MG63 (cell line): ENCODE data around the gene TUBA1C. TPM values are rescaled to one million over a fixed set of nuclear protein-coding genes. Genes with fewer than 3 reads are reported as not detected.

Experiments
- DNase-seq: peaks from one replicate; pipeline ENCODE4 v3.0.0-alpha.2; 2020
- H3K27me3 ChIP-seq: fragments of 250-450 bp; sonication (Bioruptor Pico); 2 replicates; pipeline ENCODE4 v1.5.1; 2020; ENCODE audit warnings: mild to moderate bottlenecking, moderate library complexity
- H3K36me3 ChIP-seq: fragments of 250-450 bp; sonication (Bioruptor Pico); 2 replicates; pipeline ENCODE4 v1.5.1; 2020; ENCODE audit warnings: mild to moderate bottlenecking, moderate library complexity
- H3K4me3 ChIP-seq: fragments of 250-450 bp; sonication (Bioruptor Pico); 2 replicates; pipeline ENCODE4 v1.5.1; 2020; ENCODE audit warnings: mild to moderate bottlenecking, moderate library complexity
- H3K9me3 ChIP-seq: fragments of 250-450 bp; sonication (Bioruptor Pico); 2 replicates; pipeline ENCODE4 v1.5.1; 2020; ENCODE audit warnings: mild to moderate bottlenecking, moderate library complexity
- total RNA-seq: library from RNA; depleted of rRNA; stranded (reverse); fragments of >200 nt; shearing (Covaris generic); gene quantifications from 2 replicates; pipeline ENCODE4 v1.2.3, GENCODE V29; 2014; ENCODE audit warnings: low replicate concordance; rRNA removed

Gene TUBA1C
- 289 and 585 TPM in 2 replicates for total RNA-seq

DNA sequence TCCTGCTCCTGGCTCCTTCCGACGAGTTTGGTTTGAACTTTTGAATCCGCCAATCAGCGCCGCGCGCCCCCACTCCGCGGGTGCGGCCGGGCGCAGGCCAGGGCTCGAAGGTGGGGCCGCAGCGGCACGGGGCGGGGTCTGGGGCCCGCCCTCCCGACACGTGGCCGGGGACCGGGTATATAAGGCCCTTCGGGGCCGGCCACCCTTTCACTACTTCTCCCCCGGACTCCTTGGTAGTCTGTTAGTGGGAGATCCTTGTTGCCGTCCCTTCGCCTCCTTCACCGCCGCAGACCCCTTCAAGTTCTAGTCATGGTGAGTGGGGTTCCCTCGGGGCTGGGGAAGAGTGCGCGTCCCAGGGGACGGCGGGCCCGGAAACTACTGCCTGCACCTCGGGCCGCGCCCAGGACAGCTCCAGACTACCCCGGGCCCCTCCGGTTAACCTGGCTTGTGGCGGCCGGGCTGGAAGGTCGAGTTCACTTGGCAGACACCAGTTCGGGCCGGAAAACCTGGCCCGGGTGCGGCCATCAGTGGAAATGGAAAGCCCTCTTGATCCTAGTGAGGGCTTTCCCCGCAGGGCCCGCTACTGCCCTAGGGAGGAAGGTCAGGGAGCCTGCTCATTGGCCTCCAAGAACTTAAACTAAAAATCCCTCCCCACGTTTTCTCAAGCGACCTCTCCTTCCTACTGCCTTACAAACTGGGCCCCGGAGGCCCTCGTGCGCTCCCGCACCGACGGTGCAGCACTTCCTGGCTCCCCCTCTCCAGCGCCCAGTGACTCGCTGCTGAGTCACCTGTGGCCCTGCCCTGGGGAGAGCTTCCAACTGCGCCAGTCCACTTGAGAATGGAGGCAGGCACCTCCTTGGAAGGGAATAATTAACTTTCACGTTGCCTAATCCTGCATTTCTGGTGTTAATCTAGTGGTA, at the start of gene TUBA1C:
Gene TUBA1C, plus strand, starts transcription at position 210 of the 920 bp plus-strand sequence. Its CDS starts 100 bp downstream, at position 310.
- peak; percentile 96 for DNase-seq
- peak within 1 kb of the TSS; percentile 99 for H3K4me3 ChIP-seq

DNA sequence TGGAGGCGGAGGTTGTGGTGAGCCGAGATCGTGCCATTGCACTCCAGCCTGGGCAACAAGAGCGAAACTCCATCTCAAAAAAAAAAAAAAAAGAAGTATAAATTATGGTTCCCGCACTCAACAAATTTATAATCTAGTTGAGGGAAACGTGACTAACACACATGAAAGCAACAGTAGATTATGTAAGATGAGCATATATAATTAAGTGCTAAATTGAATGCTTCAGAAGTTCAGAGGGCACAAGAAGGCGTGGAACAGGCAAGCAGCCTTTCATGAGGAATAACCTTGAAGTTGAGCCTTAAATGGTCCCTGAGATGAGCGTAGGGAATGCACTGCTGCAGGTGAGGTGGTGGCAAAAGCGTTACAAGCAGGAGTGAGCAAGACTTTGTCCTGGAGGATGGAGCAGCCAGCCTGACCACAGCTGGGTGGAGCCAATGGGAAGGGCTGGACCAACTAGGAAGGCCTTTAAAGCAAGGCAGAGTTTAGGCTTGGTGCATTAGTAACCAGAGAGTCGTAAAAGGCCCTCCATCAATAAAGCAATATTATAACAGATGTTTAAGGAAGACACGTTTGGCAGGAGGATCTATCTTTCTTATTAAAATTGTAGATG, 45.4 kb upstream of the TUBA1C start:
- DNase-seq: no peak

More for the DNA sequence above, at the start of gene TUBA1C:
- Histone ChIP-seq H3K36me3 (peaks cover 50% of the 10 kb centered on the region), H3K9me3 (no peaks in the 10 kb centered on the region), H3K27me3 (no peaks in the 10 kb centered on the region)

DNA sequence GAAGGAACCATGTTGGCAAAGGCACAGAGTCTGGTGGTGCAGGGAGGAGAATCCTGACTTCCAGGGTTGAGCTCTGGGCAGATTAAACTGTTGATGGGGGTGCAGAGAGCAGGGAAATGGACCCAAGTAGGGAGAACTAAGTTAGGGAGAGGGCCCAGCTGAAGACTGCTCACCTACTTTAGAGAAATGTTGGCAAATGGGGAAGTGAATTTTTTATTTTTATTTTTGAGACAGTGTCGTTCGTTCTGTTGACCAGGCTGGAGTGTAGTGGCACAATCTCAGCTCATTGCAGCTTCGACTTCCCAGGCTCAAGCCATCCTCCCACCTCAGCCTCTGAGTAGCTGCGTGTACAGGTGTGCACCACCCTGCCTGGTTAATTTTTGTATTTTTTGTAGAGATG, 43.9 kb upstream of the TUBA1C start:
- DNase-seq: no peak
- no peaks in the 10 kb centered on the region for H3K9me3 ChIP-seq
- H3K27me3 ChIP-seq: no peaks in the 10 kb centered on the region
- no peak overlapping the region for H3K4me3 ChIP-seq
- no peaks in the 10 kb centered on the region for H3K36me3 ChIP-seq

More for the DNA sequence above, 45.4 kb upstream of the TUBA1C start:
- Histone ChIP-seq H3K27me3 (no peaks in the 10 kb centered on the region), H3K36me3 (no peaks in the 10 kb centered on the region), H3K9me3 (no peaks in the 10 kb centered on the region), H3K4me3 (no peak overlapping the region)

DNA sequence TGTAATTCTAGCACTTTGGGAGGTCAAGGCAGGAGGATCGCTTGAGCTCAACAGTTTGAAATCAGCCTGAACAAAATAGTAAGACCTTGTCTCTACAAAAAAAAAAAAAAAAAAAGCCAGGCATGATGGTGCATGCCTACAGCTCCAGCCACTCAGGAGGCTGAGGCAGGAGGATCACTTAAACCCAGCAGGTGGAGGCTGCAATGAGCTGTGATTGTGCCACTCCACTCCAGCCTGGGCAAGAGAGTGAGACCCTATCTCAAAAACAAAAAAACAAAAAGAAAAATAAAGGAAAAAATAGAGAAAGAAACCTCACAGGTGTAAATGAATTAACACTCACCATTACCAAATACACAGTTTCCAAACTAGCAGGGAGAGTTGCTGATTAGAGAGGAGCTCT, 41.8 kb upstream of the TUBA1C start:
- Histone ChIP-seq H3K27me3 (no peaks in the 10 kb centered on the region), H3K4me3 (no peak overlapping the region), H3K9me3 (no peaks in the 10 kb centered on the region), H3K36me3 (no peaks in the 10 kb centered on the region)
- no peak for DNase-seq

DNA sequence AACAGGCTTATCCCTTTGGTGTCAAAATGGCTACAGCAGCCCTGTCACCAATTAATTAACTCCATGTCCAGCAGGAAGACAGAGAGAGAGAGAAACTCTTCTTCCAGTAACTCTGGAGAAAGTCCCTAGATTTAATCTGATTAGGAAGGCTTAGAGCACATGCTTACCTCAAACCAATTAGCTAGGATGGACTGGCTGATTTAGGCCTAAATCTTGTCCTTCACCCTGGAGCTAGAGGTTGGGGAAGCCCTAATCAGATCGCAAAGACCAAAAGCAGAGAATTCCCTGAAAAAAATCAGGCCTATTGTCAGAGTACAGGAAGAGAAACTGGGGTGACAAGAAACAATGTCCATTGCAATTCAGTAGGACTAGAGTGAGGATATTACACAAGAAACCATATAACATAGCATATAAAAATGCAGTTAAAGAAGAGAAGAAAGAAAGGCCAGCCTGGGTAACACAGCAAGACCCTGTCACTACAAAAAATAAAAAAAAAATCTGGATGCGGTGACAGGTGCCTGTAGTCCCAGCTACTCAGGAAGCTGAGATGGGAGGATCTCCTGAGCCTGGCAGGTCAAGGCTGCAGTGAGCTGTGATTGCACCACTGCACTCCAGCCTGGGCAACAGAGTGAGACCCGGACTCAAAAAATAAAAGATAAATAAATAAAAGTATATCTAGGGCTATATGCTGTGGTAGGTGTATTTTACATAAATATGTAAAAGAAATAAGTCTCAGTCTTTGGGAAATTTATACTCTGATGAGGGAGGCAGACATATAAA, 41.1 kb upstream of the TUBA1C start:
- Histone ChIP-seq H3K36me3 (no peaks in the 10 kb centered on the region), H3K27me3 (no peaks in the 10 kb centered on the region), H3K4me3 (no peak overlapping the region), H3K9me3 (no peaks in the 10 kb centered on the region)
- DNase-seq: no peak

DNA sequence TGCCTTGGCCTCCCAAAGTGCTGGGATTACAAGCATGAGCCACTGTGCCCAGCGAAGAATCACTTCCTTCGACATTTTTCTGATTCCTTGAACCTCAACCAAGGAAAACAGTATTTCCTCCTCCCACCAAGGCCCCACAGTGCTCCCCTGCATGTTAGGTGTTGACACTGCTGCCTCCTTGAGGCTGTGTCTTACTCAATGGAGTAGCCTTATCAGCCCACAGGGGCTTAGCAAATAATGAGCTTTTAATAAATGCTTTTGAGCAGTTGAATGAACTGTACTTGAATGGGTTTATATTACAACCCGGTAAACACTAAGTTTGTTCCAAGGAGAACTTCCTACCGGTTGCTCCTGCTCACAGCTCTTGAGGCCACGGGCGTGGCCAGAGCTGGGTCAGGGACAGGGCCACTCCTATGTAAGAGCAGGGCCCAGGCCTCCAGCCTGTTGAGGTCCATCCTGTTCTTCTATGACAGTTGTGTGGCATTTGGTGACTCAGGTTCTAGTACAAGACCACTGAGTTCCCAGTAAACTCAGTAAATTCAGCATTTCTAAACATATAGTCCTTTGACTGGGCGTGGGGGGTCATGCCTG, 39.2 kb upstream of the TUBA1C start:
- no peak overlapping the region for H3K4me3 ChIP-seq
- H3K36me3 ChIP-seq: no peaks in the 10 kb centered on the region
- no peaks in the 10 kb centered on the region for H3K9me3 ChIP-seq
- peak; percentile 8 for DNase-seq
- H3K27me3 ChIP-seq: no peaks in the 10 kb centered on the region

DNA sequence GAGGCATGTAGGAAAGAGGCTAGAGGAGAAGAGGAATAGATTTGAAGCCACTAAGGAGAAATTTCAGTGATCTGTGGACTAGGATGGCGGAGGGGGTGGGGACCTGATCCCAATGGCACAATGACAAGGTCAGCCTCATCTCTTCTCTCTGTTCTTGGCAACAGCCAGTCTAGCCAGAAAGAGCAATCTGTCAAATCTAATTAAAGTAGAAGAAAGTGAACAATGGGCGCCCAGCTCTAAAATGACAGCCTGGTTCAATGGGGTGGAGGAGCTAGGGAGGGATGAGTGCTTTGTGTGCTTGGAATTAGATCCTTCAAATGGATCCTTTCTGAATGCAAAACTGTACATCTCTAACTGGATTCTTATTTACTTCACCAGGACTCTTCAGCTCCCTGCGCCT, 37.2 kb upstream of the TUBA1C start:
- no peak for DNase-seq
- Histone ChIP-seq H3K36me3 (no peaks in the 10 kb centered on the region), H3K9me3 (no peaks in the 10 kb centered on the region), H3K27me3 (no peaks in the 10 kb centered on the region), H3K4me3 (no peak overlapping the region)

DNA sequence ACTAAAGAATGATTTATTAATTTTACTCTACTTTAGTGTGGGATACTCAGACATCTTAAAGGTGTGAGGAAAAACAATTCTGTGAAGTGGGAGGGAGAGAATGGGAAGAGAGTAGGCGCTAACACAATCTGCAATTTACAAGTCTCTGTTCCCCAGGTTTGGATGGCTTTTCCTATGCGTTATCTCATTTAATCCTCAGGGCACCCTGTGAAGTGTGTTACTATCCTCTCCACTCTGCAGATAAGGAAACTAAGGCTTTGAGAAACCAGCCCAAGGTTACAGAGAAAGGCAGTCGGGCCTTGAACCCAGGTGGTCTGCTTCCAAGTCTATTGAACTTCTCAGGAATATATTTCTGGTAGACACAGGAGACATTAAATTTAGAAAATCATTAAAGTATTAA, 36.2 kb upstream of the TUBA1C start:
- H3K9me3 ChIP-seq: no peaks in the 10 kb centered on the region
- no peak overlapping the region for H3K4me3 ChIP-seq
- H3K27me3 ChIP-seq: no peaks in the 10 kb centered on the region
- DNase-seq: no peak
- no peaks in the 10 kb centered on the region for H3K36me3 ChIP-seq

DNA sequence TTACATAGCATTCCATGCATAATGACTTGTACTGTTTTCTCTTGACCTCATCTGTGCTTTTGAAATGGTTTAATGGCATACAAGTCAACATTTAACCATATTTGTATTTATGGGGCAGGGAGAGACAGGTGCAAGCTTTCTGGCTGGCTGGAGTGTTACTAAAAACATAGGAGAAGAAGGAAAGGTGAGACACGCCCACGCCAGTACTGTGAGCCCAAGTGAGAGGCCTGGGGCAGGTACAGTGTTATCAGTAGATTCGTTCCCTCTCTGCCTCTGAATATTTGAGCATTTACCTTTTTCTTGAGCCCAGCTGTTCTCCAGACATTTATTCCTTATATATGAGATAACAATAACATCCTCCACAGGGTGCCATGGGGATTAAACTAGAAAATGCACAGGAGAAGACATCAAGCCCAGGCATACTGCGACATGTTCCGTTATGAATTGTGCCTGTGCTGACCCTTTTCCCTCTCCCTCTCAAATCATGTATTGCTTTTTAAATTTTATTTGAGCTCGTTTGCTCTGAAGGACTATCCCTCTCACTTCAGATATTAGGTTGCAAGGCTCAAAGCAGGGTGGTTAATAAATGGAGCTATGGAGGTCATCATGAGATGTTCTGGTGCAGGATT, 34.6 kb upstream of the TUBA1C start:
- no peak for DNase-seq
- H3K4me3 ChIP-seq: no peak overlapping the region
- H3K27me3 ChIP-seq: no peaks in the 10 kb centered on the region
- H3K36me3 ChIP-seq: no peaks in the 10 kb centered on the region
- no peaks in the 10 kb centered on the region for H3K9me3 ChIP-seq

DNA sequence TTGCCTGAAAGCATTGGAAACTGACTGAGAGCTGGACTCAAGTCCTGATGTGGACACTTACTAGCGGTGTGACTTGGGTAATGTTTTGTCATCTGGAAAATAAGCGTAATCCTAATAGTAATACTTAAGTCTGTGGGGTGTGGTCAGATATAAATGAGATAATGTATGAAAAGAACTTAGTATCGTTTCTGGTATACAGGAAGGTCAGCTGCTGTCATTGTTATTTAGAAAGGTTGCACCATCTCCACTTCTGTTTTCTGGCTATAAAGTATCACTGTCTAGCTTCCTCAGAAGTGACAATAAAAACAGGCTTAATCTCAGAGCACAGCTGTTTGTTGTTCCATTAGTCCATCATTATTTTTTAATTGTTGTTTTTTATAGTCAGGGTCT, 34.1 kb upstream of the TUBA1C start:
- no peak for DNase-seq
- Histone ChIP-seq H3K4me3 (no peak overlapping the region), H3K27me3 (no peaks in the 10 kb centered on the region), H3K36me3 (no peaks in the 10 kb centered on the region), H3K9me3 (no peaks in the 10 kb centered on the region)

DNA sequence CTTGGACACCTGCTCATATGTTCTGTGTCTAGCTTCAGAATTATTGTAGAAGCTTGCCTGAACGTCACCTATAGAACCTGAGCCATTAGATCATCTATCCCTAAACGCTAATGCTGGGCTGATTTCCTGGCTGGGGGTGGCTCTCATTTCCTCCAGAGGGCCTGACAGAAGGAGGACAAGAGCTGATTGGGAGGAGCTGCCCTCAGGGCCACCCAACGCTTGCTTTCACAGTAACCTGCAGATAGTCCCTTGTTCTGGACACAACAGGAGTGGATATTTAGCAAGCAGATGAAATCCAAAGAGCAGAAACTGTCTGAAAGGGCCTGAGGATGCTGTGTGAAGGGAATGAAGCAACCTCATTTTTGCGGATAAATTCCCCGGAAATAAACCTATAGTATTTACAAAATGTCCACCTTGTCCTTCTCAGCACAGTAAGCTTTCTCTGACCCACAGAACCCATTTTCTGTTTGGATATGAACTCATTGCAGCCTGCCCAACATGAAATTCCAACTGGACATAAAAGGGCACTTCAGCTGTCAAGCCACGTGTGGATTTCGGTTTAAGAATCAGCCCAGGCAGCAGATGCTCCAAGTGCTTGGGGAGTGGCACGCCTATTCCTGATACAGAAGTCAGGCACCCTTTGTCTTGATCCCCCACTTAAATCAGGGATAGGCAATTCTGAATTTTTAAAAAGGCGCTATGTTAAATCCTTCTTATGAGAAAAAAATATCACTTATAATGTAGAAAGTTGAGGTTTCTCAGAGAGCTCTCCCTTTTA, 32.8 kb upstream of the TUBA1C start:
- Histone ChIP-seq H3K9me3 (no peaks in the 10 kb centered on the region), H3K4me3 (no peak overlapping the region), H3K36me3 (no peaks in the 10 kb centered on the region), H3K27me3 (no peaks in the 10 kb centered on the region)
- DNase-seq: no peak

DNA sequence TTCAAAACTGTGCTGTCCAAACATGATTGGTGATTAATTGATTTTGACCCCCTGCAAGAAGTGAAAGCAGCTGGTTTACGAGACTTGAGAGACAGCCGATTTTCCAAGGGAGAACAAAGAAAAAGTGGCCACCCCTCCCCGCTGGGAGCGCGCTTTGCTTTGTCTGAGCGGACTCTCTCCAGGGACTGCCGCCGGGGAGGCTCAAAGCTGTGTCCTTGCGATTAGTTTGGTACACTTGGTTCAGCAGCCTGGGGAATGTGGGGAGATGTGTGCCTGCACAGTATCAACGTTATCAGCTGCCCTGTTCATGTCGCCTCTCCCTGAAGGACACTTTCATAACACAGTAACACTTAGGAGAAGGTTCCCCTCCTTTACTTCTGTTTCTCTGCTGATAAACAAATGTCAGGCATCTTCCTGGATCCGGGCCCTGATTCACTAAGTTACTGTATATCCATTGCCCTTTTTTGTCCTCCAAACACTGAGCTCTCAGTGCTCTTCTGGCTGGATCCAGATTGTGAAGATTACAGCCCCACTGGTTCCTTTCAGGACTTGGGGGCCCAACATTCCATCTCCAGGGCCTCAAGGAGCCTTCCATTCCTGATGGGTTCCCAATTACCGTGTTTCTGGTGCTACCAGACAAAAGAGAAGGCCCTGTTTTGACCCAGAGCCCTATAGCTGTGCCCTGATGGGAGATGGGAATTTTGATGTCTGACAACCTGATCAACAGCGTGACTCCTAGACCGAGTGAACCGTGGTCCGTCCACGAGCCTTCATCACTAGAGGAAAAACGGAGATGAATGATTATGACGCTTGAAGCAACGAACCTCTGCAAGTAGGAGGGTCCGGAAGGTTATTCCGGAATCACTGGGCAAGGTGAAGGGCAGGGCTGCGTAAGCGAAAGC, 31.7 kb upstream of the TUBA1C start:
- Histone ChIP-seq H3K9me3 (no peaks in the 10 kb centered on the region), H3K36me3 (no peaks in the 10 kb centered on the region), H3K4me3 (no peak overlapping the region), H3K27me3 (no peaks in the 10 kb centered on the region)
- no peak for DNase-seq

DNA sequence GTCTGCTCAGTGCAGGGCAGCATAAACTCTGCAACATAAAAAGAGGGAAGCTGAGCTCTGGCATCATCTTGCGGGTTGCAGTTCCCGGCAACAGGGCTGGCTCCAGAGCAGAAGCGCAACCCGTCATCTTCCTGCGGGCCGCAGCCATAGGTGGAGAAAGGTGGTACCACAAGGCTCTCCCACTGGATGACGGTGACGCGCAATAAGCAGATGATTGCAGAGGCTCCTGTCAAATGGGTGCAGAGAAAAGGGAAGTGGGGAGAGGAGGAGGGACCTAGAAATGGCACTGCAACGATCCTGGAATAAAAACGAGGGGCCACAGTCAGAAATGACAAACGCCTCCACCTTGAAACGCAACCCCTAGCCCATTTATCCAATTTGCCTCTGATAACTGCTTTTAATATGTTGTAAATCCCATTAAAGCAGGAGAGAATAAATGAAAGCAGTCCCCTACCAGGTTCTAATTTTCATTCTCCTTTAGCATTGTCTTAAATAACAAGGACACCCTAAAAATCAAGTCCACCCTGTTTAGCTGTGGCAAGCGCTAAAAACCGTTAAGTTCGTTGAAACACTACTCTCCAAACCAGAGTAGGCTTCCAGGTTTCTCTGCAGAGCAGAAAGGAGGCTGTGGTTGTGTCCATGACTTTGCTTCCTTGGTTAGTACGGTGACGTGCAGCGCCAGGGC, 30.9 kb upstream of the TUBA1C start:
- Histone ChIP-seq H3K4me3 (no peak overlapping the region), H3K36me3 (no peaks in the 10 kb centered on the region), H3K27me3 (no peaks in the 10 kb centered on the region), H3K9me3 (no peaks in the 10 kb centered on the region)
- no peak for DNase-seq

DNA sequence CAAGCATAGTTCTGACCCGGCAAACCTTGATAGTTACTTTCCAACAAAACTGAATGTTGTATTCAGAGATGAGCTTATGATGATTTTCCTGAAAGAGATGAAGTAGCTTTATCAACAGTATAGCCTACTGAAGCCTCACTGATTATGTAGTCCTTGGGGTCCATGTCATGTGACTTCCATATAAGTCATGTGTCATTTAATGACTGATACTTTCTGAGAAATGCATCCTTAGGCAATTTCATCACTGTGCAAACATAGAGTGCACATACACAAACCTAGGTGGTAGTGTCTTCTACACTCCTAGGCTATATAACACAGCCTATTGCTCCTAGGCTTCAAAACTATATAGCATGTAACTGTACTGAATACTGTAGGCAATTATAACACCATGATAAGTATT, 28.5 kb upstream of the TUBA1C start:
- no peaks in the 10 kb centered on the region for H3K36me3 ChIP-seq
- H3K4me3 ChIP-seq: no peak overlapping the region
- H3K27me3 ChIP-seq: no peaks in the 10 kb centered on the region
- no peaks in the 10 kb centered on the region for H3K9me3 ChIP-seq
- DNase-seq: no peak
